A673 (cell line): ENCODE measurements around the gene KLLN. TPM values are rescaled to one million over a fixed set of nuclear protein-coding genes. Genes with fewer than 3 reads are reported as not detected.
"Not testable (repeated sequence)": the region's sequence is repeated elsewhere in the genome, so short reads cannot be mapped to it uniquely, and the experiment has no call there.

Experiments
- Bru-seq: library from RNA; stranded (reverse); fragments of 400-500 nt; gene quantifications from one replicate; lab custom pipeline; 2021; lab: Mats Ljungman, UMichigan
- BruChase-seq, 2 experiments: library from RNA; stranded (reverse); fragments of 400-500 nt; gene quantifications; one replicate each; lab custom pipeline; 2021; lab: Mats Ljungman, UMichigan
- BruUV-seq: library from RNA; stranded (reverse); fragments of 400-500 nt; replicated peaks from 2 replicates; lab custom pipeline; 2021; lab: Mats Ljungman, UMichigan
- CTCF ChIA-PET: fragments of 300-600 bp; sonication (Branson Sonifier 250); formaldehyde crosslinking; loops from one replicate; lab custom pipeline; 2022; ENCODE audit warnings: antibody characterized with exemption; lab: Charles Lee
- POLR2A ChIA-PET: fragments of 300-600 bp; sonication (Branson Sonifier 250); formaldehyde crosslinking; loops from one replicate; lab custom pipeline; 2022; ENCODE audit warnings: antibody characterized with exemption; ENCODE audit not compliant: low non-redundant PET; lab: Charles Lee
- DNase-seq: peaks from one replicate; pipeline ENCODE4 v3.0.0-alpha.2; 2015; ENCODE audit warnings: low spot score
- H3K27ac ChIP-seq: fragments of 200-600 bp; sonication (generic); 2 replicates; pipeline ENCODE4 v1.5.1; 2016; ENCODE audit warnings: mixed run types, low read depth, mild to moderate bottlenecking, mixed read lengths, antibody characterized with exemption, low read length; ENCODE audit not compliant: poor library complexity, severe bottlenecking
- H3K27me3 ChIP-seq: fragments of 200-600 bp; sonication (generic); replicated peaks from 2 replicates; pipeline ENCODE4 v1.6.1; 2017; ENCODE audit warnings: mixed run types, low read depth, mild to moderate bottlenecking, mixed read lengths, antibody characterized with exemption, low read length; ENCODE audit not compliant: insufficient read depth, poor library complexity
- H3K36me3 ChIP-seq: fragments of 200-600 bp; sonication (generic); 2 replicates; pipeline ENCODE4 v1.6.1; 2016; ENCODE audit warnings: mixed run types, mild to moderate bottlenecking, mixed read lengths, antibody characterized with exemption, low read length; ENCODE audit not compliant: insufficient read depth, poor library complexity, severe bottlenecking
- H3K4me1 ChIP-seq: fragments of 200-600 bp; sonication (generic); 2 replicates; pipeline ENCODE4 v1.6.1; 2017; ENCODE audit warnings: mixed run types, mild to moderate bottlenecking, mixed read lengths, antibody characterized with exemption, low read length; ENCODE audit not compliant: insufficient read depth, poor library complexity, severe bottlenecking
- H3K4me3 ChIP-seq: fragments of 200-600 bp; sonication (generic); 2 replicates; pipeline ENCODE4 v1.5.1; 2016; ENCODE audit warnings: low read depth, mixed run types, mild to moderate bottlenecking, mixed read lengths, low read length; ENCODE audit not compliant: poor library complexity, severe bottlenecking
- H3K9me3 ChIP-seq: fragments of 200-600 bp; sonication (generic); 2 replicates; pipeline ENCODE4 v1.6.1; 2016; ENCODE audit warnings: mixed run types, low read depth, mild to moderate bottlenecking, mixed read lengths, antibody characterized with exemption, low read length; ENCODE audit not compliant: poor library complexity, severe bottlenecking
- EZH2 ChIP-seq: fragments of 200-600 bp; sonication (generic); IDR thresholded peaks from 2 replicates; pipeline ENCODE4 v1.6.1; 2017; ENCODE audit warnings: borderline replicate concordance, low read depth, mild to moderate bottlenecking, mixed read lengths, antibody characterized with exemption, low read length; ENCODE audit not compliant: poor library complexity, severe bottlenecking
- intact Hi-C: fragments of 100-400 bp; cut with micrococcal nuclease; formaldehyde crosslinking; loops from one replicate; pipeline ENCODE4 v1.10.0; 2022; ENCODE audit not compliant: unreplicated experiment
- long read RNA-seq: library from polyadenylated mRNA; stranded (forward); transcript quantifications from one replicate; pipeline ENCODE4 v2.0.0, GENCODE V29; 2022
- total RNA-seq: library from RNA; stranded (reverse); gene quantifications from 2 replicates; pipeline ENCODE4 v1.2.3, GENCODE V29; 2021
- TF ChIP-seq, protein P1 (sequence below): fragments of 300-800, 200-600 bp; sonication (generic); conservative IDR thresholded peaks from 2 replicates; pipeline ENCODE4 v1.5.1; 2017; ENCODE audit warnings: low read depth, mild to moderate bottlenecking, antibody characterized with exemption, low read length, moderate library complexity, mixed read lengths

Gene KLLN, protein sequence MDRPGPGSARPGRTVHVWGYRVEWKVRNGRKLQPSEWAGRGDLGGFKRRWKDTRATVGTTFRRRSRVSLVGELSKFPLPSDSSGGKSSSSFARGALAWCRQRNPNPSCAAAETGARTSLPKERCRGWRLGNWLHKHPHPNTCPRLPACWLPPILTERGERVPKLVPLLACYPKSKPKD
- 0.32 and 0.37 TPM in 2 replicates for total RNA-seq
- percentile 28 among the genes with signal in this experiment for Bru-seq, nascent RNA
- BruChase-seq, experiment 1, labeled RNA remaining after a 2-hour chase: percentile 36 among the genes with signal in this experiment
- percentile 32 among the genes with signal in this experiment for BruChase-seq, experiment 2, labeled RNA remaining after a 6-hour chase
- long read RNA-seq, full-length matches to known transcripts: 1 of 1 reads
- long read RNA-seq, partial matches to known transcripts: 0 of 1 reads
- long read RNA-seq, other reads (novel, unspliced or antisense): 0 of 1 reads

GRCh38 chr10:87863053-87863943 is at the start of gene KLLN, which contains the start of gene PTEN:
Gene KLLN, minus strand, starts transcription at chr10:87863533. Its CDS starts 1,046 bp downstream, at chr10:87862487.
Gene PTEN, plus strand, starts transcription at chr10:87863625. Its CDS starts 845 bp downstream, at chr10:87864470.
- Histone ChIP-seq H3K4me3 (peak within 1 kb of the TSS; percentile 80), H3K4me1 (peaks cover 11% of the 10 kb centered on the region), H3K27me3 (no peaks in the 10 kb centered on the region), H3K27ac (peak within 1 kb of the TSS; percentile 91), H3K36me3 (no peaks in the 10 kb centered on the region), H3K9me3 (no peaks in the 10 kb centered on the region)
- DNase-seq: peak; percentile 95
- POLR2A ChIA-PET: no interaction called here
- no TSS peak for BruUV-seq
- CTCF ChIA-PET: interaction anchor here (0.6 to 1.7 kb wide), 3 partner anchors 251 to 924 kb away, joined by 4 to 14 read pairs (median 5); no protein-coding TSS in a partner anchor
- TF ChIP-seq, protein P1, sequence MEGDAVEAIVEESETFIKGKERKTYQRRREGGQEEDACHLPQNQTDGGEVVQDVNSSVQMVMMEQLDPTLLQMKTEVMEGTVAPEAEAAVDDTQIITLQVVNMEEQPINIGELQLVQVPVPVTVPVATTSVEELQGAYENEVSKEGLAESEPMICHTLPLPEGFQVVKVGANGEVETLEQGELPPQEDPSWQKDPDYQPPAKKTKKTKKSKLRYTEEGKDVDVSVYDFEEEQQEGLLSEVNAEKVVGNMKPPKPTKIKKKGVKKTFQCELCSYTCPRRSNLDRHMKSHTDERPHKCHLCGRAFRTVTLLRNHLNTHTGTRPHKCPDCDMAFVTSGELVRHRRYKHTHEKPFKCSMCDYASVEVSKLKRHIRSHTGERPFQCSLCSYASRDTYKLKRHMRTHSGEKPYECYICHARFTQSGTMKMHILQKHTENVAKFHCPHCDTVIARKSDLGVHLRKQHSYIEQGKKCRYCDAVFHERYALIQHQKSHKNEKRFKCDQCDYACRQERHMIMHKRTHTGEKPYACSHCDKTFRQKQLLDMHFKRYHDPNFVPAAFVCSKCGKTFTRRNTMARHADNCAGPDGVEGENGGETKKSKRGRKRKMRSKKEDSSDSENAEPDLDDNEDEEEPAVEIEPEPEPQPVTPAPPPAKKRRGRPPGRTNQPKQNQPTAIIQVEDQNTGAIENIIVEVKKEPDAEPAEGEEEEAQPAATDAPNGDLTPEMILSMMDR: no peak
- no peak for TF ChIP-seq EZH2
- intact Hi-C loops: loop anchor here (5.0 to 10.0 kb wide), 3 partner anchors 112 to 689 kb away; partner anchors contain the start of gene PAPSS2

GRCh38 chr10:87903396-87903795 is 40.1 kb upstream of the KLLN start:
- POLR2A ChIA-PET, H3K4me3 ChIP-seq, H3K27me3 ChIP-seq, H3K9me3 ChIP-seq, BruUV-seq, H3K27ac ChIP-seq, CTCF ChIA-PET, intact Hi-C loops, DNase-seq, H3K36me3 ChIP-seq, H3K4me1 ChIP-seq: not testable (repeated sequence)

- CTCF ChIA-PET, intact Hi-C loops: not testable (repeated sequence)
Measured at GRCh38 chr10:87897957-87898356, 34.6 kb upstream of the KLLN start.

More at GRCh38 chr10:87897957-87898356, 34.6 kb upstream of the KLLN start:
- H3K9me3 ChIP-seq, H3K36me3 ChIP-seq, H3K4me1 ChIP-seq, H3K27ac ChIP-seq, BruUV-seq, H3K27me3 ChIP-seq, DNase-seq, POLR2A ChIA-PET, H3K4me3 ChIP-seq: not testable (repeated sequence)
